Measurements from ENCODE around the gene PPP1R14C.
A peak's percentile ranks its signal among the peaks of the same experiment; 100 is the strongest.

PPP1R14C gene

DNA sequence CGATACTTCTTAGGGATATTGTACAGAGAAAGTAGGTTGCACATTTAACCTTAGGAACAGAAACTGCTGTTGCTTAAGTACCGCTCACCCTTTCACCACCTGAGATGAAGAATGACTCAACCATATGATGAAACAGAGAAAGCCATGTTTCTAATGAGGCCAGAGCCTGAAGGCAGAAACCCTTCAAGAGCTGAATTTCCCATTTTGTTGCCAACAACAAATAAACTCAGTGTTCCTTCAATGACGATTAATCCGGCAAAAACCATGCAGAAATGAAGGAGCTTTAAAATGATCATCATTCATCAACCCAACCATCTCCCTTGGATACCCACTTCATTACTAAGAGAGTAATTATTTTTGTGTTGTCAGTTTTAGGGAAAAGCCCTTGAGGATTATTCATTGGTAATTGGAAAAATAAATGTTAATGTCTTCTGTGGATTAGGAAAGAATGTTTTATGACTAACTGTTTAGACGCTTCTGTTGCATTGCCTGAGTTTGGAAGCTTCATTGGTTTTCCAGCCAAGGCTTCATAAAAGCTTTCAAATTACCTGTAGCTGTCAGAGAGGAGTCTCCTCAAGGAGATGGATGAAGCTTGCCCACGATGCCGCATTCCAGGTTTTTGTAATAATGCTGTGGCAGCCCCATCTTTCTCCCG lies 113.9 kb downstream of the PPP1R14C start:
- WGBS (ENCODE audit: extremely low coverage, insufficient coverage, insufficient read length) = no CpG with 5 or more reads among the region's 8 CpGs
- Histone ChIP-seq H3K14ac (ENCODE audit: low read length) (no peak overlapping the region), H4K8ac (ENCODE audit: low read depth, low read length) (no peak overlapping the region), H3K18ac (ENCODE audit: low read length) (no peak overlapping the region), H2BK120ac (ENCODE audit: insufficient read depth, low read length, poor library complexity) (no peak overlapping the region), H3K9ac (ENCODE audit: low read length) (no peak overlapping the region), H3K23ac (ENCODE audit: low read length) (no peak overlapping the region), H2AK5ac (ENCODE audit: low read length) (no peak overlapping the region), H3K27me3 (ENCODE audit: insufficient read depth, low read length) (no peaks in the 10 kb centered on the region), H4K91ac (ENCODE audit: low read depth, low read length) (no peak overlapping the region), H2AFZ (ENCODE audit: insufficient read depth, low read length, poor library complexity) (no peak overlapping the region), H3K27ac (ENCODE audit: low read depth, low read length) (no peak overlapping the region), H3K36me3 (ENCODE audit: control insufficient read depth in 1 of 2, insufficient read depth in 2 of 2, low read length in 2 of 2) (no peaks in the 10 kb centered on the region), H4K12ac (ENCODE audit: low read depth, low read length) (no peak overlapping the region), H3K4me2 (ENCODE audit: low read length) (no peak overlapping the region), H3K4me3 (ENCODE audit: low read depth, low read length) (no peak overlapping the region), H3K79me2 (ENCODE audit: control insufficient read depth, insufficient read depth, low read length, poor library complexity) (no peaks in the 10 kb centered on the region), H3K4ac (ENCODE audit: low read depth, low read length) (no peak overlapping the region), H3K4me1 (ENCODE audit: control insufficient read depth in 1 of 2, insufficient read depth in 2 of 2, low read length in 2 of 2) (peaks cover 0 to 2% of the 10 kb centered on the region in 2 experiments), H3K79me1 (ENCODE audit: low read length) (no peaks in the 10 kb centered on the region), H2BK12ac (ENCODE audit: low read length) (no peak overlapping the region), H3K9me3 (ENCODE audit: insufficient read depth, low read depth, low read length) (no peaks in the 10 kb centered on the region), H2BK5ac (ENCODE audit: low read depth, low read length, poor library complexity) (no peak overlapping the region)
- peak; percentile 78 to 81 for DNase-seq

DNA sequence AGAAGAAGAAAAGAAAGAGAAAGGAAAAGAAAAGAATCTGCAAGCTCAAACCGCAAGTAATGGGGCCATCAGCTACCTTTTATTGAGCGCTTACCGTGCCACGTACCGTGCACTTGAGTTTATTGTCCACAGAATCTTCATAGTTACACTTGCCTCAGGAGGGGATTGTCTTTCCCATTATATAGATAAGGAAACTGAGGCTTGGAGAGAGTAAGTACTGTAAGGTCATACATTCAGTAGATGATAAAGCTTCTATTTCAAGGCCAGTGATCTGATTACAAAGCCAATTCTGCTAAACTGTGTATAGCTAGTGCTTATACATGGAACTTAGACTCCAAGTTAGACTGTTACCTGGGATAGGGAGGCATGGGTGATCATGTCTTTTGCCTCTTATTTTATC lies 115.5 kb downstream of the PPP1R14C start:
- no peak overlapping the region for H2BK5ac ChIP-seq (ENCODE audit: low read depth, low read length, poor library complexity)
- peaks cover 0 to 4% of the 10 kb centered on the region in 2 experiments for H3K4me1 ChIP-seq (ENCODE audit: control insufficient read depth in 1 of 2, insufficient read depth in 2 of 2, low read length in 2 of 2)
- no peak overlapping the region for H3K9ac ChIP-seq (ENCODE audit: low read length)
- H3K4me3 ChIP-seq (ENCODE audit: low read depth, low read length) = no peak overlapping the region
- H3K4ac ChIP-seq (ENCODE audit: low read depth, low read length) = no peak overlapping the region
- H3K27ac ChIP-seq (ENCODE audit: low read depth, low read length) = no peak overlapping the region
- H4K91ac ChIP-seq (ENCODE audit: low read depth, low read length) = no peak overlapping the region
- H4K12ac ChIP-seq (ENCODE audit: low read depth, low read length) = no peak overlapping the region
- H3K4me2 ChIP-seq (ENCODE audit: low read length) = no peak overlapping the region
- no peak overlapping the region for H2BK120ac ChIP-seq (ENCODE audit: insufficient read depth, low read length, poor library complexity)
- DNase-seq = no peak
- H4K8ac ChIP-seq (ENCODE audit: low read depth, low read length) = no peak overlapping the region
- H2AK5ac ChIP-seq (ENCODE audit: low read length) = no peak overlapping the region
- H2AFZ ChIP-seq (ENCODE audit: insufficient read depth, low read length, poor library complexity) = no peak overlapping the region
- no peaks in the 10 kb centered on the region for H3K27me3 ChIP-seq (ENCODE audit: insufficient read depth, low read length)
- no peak overlapping the region for H3K14ac ChIP-seq (ENCODE audit: low read length)
- no peaks in the 10 kb centered on the region for H3K36me3 ChIP-seq (ENCODE audit: control insufficient read depth in 1 of 2, insufficient read depth in 2 of 2, low read length in 2 of 2)
- no peak overlapping the region for H3K18ac ChIP-seq (ENCODE audit: low read length)
- H3K79me1 ChIP-seq (ENCODE audit: low read length) = no peaks in the 10 kb centered on the region
- no CpG with 5 or more reads among the region's 5 CpGs for WGBS (ENCODE audit: extremely low coverage, insufficient coverage, insufficient read length)
- no peaks in the 10 kb centered on the region for H3K79me2 ChIP-seq (ENCODE audit: control insufficient read depth, insufficient read depth, low read length, poor library complexity)
- no peaks in the 10 kb centered on the region for H3K9me3 ChIP-seq (ENCODE audit: insufficient read depth, low read depth, low read length)
- no peak overlapping the region for H3K23ac ChIP-seq (ENCODE audit: low read length)
- H2BK12ac ChIP-seq (ENCODE audit: low read length) = no peak overlapping the region

GRCh38 chr6:150260931-150261330 lies 118.1 kb downstream of the PPP1R14C start:
- no peak overlapping the region for H3K27ac ChIP-seq (ENCODE audit: low read depth, low read length)
- H2BK120ac ChIP-seq (ENCODE audit: insufficient read depth, low read length, poor library complexity) = no peak overlapping the region
- no peaks in the 10 kb centered on the region for H3K27me3 ChIP-seq (ENCODE audit: insufficient read depth, low read length)
- no peak overlapping the region for H3K23ac ChIP-seq (ENCODE audit: low read length)
- no peak overlapping the region for H3K4ac ChIP-seq (ENCODE audit: low read depth, low read length)
- H3K4me2 ChIP-seq (ENCODE audit: low read length) = no peak overlapping the region
- no CpG with 5 or more reads among the region's 2 CpGs for WGBS (ENCODE audit: extremely low coverage, insufficient coverage, insufficient read length)
- H2BK12ac ChIP-seq (ENCODE audit: low read length) = no peak overlapping the region
- peaks cover 1% of the 10 kb centered on the region for H3K9me3 ChIP-seq (ENCODE audit: insufficient read depth, low read depth, low read length)
- peaks cover 0 to 3% of the 10 kb centered on the region in 2 experiments for H3K4me1 ChIP-seq (ENCODE audit: control insufficient read depth in 1 of 2, insufficient read depth in 2 of 2, low read length in 2 of 2)
- no peak overlapping the region for H2BK5ac ChIP-seq (ENCODE audit: low read depth, low read length, poor library complexity)
- H2AK5ac ChIP-seq (ENCODE audit: low read length) = no peak overlapping the region
- H3K4me3 ChIP-seq (ENCODE audit: low read depth, low read length) = no peak overlapping the region
- H4K12ac ChIP-seq (ENCODE audit: low read depth, low read length) = no peak overlapping the region
- no peak overlapping the region for H3K18ac ChIP-seq (ENCODE audit: low read length)
- no peaks in the 10 kb centered on the region for H3K36me3 ChIP-seq (ENCODE audit: control insufficient read depth in 1 of 2, insufficient read depth in 2 of 2, low read length in 2 of 2)
- H4K91ac ChIP-seq (ENCODE audit: low read depth, low read length) = no peak overlapping the region
- H4K8ac ChIP-seq (ENCODE audit: low read depth, low read length) = no peak overlapping the region
- H3K9ac ChIP-seq (ENCODE audit: low read length) = no peak overlapping the region
- no peak overlapping the region for H3K14ac ChIP-seq (ENCODE audit: low read length)
- no peak for DNase-seq
- H3K79me1 ChIP-seq (ENCODE audit: low read length) = no peaks in the 10 kb centered on the region
- H3K79me2 ChIP-seq (ENCODE audit: control insufficient read depth, insufficient read depth, low read length, poor library complexity) = no peaks in the 10 kb centered on the region
- H2AFZ ChIP-seq (ENCODE audit: insufficient read depth, low read length, poor library complexity) = no peak overlapping the region

- Histone ChIP-seq H2AFZ (ENCODE audit: insufficient read depth, low read length, poor library complexity) (no peak overlapping the region), H2AK5ac (ENCODE audit: low read length) (no peak overlapping the region), H3K79me2 (ENCODE audit: control insufficient read depth, insufficient read depth, low read length, poor library complexity) (no peaks in the 10 kb centered on the region), H3K27ac (ENCODE audit: low read depth, low read length) (no peak overlapping the region), H3K4ac (ENCODE audit: low read depth, low read length) (no peak overlapping the region), H3K4me2 (ENCODE audit: low read length) (no peak overlapping the region), H4K12ac (ENCODE audit: low read depth, low read length) (no peak overlapping the region), H4K91ac (ENCODE audit: low read depth, low read length) (no peak overlapping the region), H3K9me3 (ENCODE audit: insufficient read depth, low read depth, low read length) (peaks cover 1% of the 10 kb centered on the region), H3K79me1 (ENCODE audit: low read length) (no peaks in the 10 kb centered on the region), H3K36me3 (ENCODE audit: control insufficient read depth in 1 of 2, insufficient read depth in 2 of 2, low read length in 2 of 2) (no peaks in the 10 kb centered on the region), H3K9ac (ENCODE audit: low read length) (no peak overlapping the region), H2BK5ac (ENCODE audit: low read depth, low read length, poor library complexity) (no peak overlapping the region), H3K4me1 (ENCODE audit: control insufficient read depth in 1 of 2, insufficient read depth in 2 of 2, low read length in 2 of 2) (peaks cover 0 to 2% of the 10 kb centered on the region in 2 experiments), H3K14ac (ENCODE audit: low read length) (no peak overlapping the region), H2BK12ac (ENCODE audit: low read length) (no peak overlapping the region), H4K8ac (ENCODE audit: low read depth, low read length) (no peak overlapping the region), H3K27me3 (ENCODE audit: insufficient read depth, low read length) (no peaks in the 10 kb centered on the region), H3K4me3 (ENCODE audit: low read depth, low read length) (no peak overlapping the region), H2BK120ac (ENCODE audit: insufficient read depth, low read length, poor library complexity) (no peak overlapping the region), H3K23ac (ENCODE audit: low read length) (no peak overlapping the region), H3K18ac (ENCODE audit: low read length) (no peak overlapping the region)
- DNase-seq = no peak
- WGBS (ENCODE audit: extremely low coverage, insufficient coverage, insufficient read length) = no CpG with 5 or more reads among the region's 16 CpGs
Measured at GRCh38 chr6:150261997-150262697, 119.3 kb downstream of the PPP1R14C start.
